HepG2 (cell line): ENCODE data around the gene KIF13A. TPM values are rescaled to one million over a fixed set of nuclear protein-coding genes. Genes with fewer than 3 reads are reported as not detected.

Experiments used
- ATAC-seq: fragments of 200-7000 bp; cut with Tn5 transposase; 3 replicates; pipeline ENCODE4 v1.9.1; 2020; ENCODE audit warnings: mild to moderate bottlenecking, moderate library complexity
- BruUV-seq: library from RNA; stranded (reverse); fragments of 400-500 nt; replicated peaks from 2 replicates; lab custom pipeline; 2021; lab: Mats Ljungman, UMichigan
- CTCF ChIA-PET: fragments of 300-600 bp; formaldehyde crosslinking; extraction: SDS; loops from one replicate; lab custom pipeline; 2021; ENCODE audit warnings: low total read pairs, inconsistent platforms, low intra/inter-chr PET ratio; lab: Yijun Ruan, JAX
- POLR2A ChIA-PET: fragments of 350-600 bp; sonication (Branson Sonifier 250); formaldehyde crosslinking; loops from one replicate; lab custom pipeline; 2020; ENCODE audit warnings: antibody characterized with exemption, inconsistent platforms; lab: Yijun Ruan, JAX
- DNase-seq: peaks from one replicate; pipeline ENCODE4 v3.0.0-alpha.2; 2015; ENCODE audit warnings: low spot score
- FAIRE-seq: peaks from 3 replicates; lab custom pipeline; 2011; peaks lifted over from hg19 to GRCh38; lab: Jason Lieb, UNC
- H2AFZ ChIP-seq: one replicate; pipeline ENCODE4 v1.6.1; 2011; ENCODE audit warnings: low read length, inconsistent platforms
- H3K27ac ChIP-seq: fragments of 300-600 bp; 3 replicates; pipeline ENCODE4 v1.8.0; 2011; ENCODE audit warnings: mixed run types, mild to moderate bottlenecking, mixed read lengths, low read length, inconsistent platforms; ENCODE audit not compliant: insufficient read depth; ENCODE audit errors: extremely low read length
- H3K27me3 ChIP-seq, 2 experiments: fragments of 200-600 bp in 1 of 2; 2 replicates in 1 of 2; 3 replicates in 1 of 2; pipeline versions ENCODE4 v1.6.0 to v1.8.0; 2011; ENCODE audit warnings: low read length in 2 of 2, mild to moderate bottlenecking in 2 of 2, moderate library complexity in 2 of 2, inconsistent platforms in 1 of 2; ENCODE audit not compliant: insufficient read depth in 2 of 2, control insufficient read depth in 1 of 2
- H3K36me3 ChIP-seq, 2 experiments: fragments of 200-600 bp in 1 of 2; replicated peaks in 1 of 2; 2 replicates in 1 of 2; 3 replicates in 1 of 2; pipeline versions ENCODE4 v1.5.1 to v1.8.0; 2011; ENCODE audit warnings: low read length in 2 of 2, inconsistent platforms in 1 of 2; ENCODE audit not compliant: insufficient read depth in 2 of 2, control insufficient read depth in 1 of 2
- H3K4me1 ChIP-seq: 2 replicates; pipeline ENCODE4 v1.5.1; 2012; ENCODE audit warnings: low read length, inconsistent platforms; ENCODE audit not compliant: insufficient read depth
- H3K4me2 ChIP-seq: 2 replicates; pipeline ENCODE4 v1.6.0; 2011; ENCODE audit warnings: low read depth, low read length, inconsistent platforms
- H3K4me3 ChIP-seq, 3 experiments: fragments of 200-600 bp in 1 of 3; sonication (generic), shearing (Covaris generic) in 1 of 3; replicated peaks in 1 of 3; 2 replicates each; pipeline ENCODE4 v1.5.1; 2011 to 2016; ENCODE audit warnings: low read length in 3 of 3, inconsistent platforms in 2 of 3, low read depth in 2 of 3, mild to moderate bottlenecking in 2 of 3, control low read depth in 1 of 3, mixed read lengths in 1 of 3; ENCODE audit not compliant: insufficient read depth in 1 of 3
- H3K79me2 ChIP-seq: one replicate; pipeline ENCODE4 v1.6.1; 2011; ENCODE audit warnings: low read length, inconsistent platforms; ENCODE audit not compliant: insufficient read depth
- H3K9ac ChIP-seq: 2 replicates; pipeline ENCODE4 v1.6.0; 2011; ENCODE audit warnings: mild to moderate bottlenecking, low read depth, low read length, inconsistent platforms; ENCODE audit not compliant: insufficient read depth
- H3K9me3 ChIP-seq: 2 replicates; pipeline ENCODE4 v1.5.1; 2012; ENCODE audit warnings: mild to moderate bottlenecking, low read length
- H4K20me1 ChIP-seq: 2 replicates; pipeline ENCODE4 v1.6.0; 2011; ENCODE audit warnings: inconsistent platforms, mild to moderate bottlenecking, low read length, moderate library complexity; ENCODE audit not compliant: insufficient read depth
- MIER2 ChIP-seq: IDR thresholded peaks from 2 replicates; pipeline ENCODE4 v1.6.1; 2016; ENCODE audit warnings: missing biosample characterization, missing genetic modification reagents
- ZBTB38 ChIP-seq: sonication (generic); formaldehyde crosslinking; IDR thresholded peaks from 2 replicates; pipeline ENCODE4 v1.5.1; 2020; ENCODE audit warnings: mild to moderate bottlenecking, missing genetic modification reagents
- ZFP36L1 ChIP-seq: sonication (generic); formaldehyde crosslinking; IDR thresholded peaks from 2 replicates; pipeline ENCODE4 v1.8.0; 2022; ENCODE audit warnings: mild to moderate bottlenecking, missing genetic modification reagents, moderate library complexity
- ZNF567 ChIP-seq: sonication (generic); formaldehyde crosslinking; IDR thresholded peaks from 2 replicates; pipeline ENCODE4 v1.8.1; 2023; ENCODE audit warnings: mild to moderate bottlenecking, missing genetic modification reagents, borderline replicate concordance
- WGBS: methylation state at CpG from one replicate; pipeline ENCODE4 v1.1.6; 2017; ENCODE audit warnings: low lambda C conversion rate; 5-methylcytosine and 5-hydroxymethylcytosine counted together
- in situ Hi-C: cut with HindIII; loops from 2 replicates; pipeline ENCODE4 v1.10.0; 2017; ENCODE audit warnings: low pct_unique_long_range_greater_than_20kb; ENCODE audit not compliant: extremely low pct_ligation_motif_present
- intact Hi-C: fragments of 100-400 bp; cut with micrococcal nuclease; formaldehyde crosslinking; loops from one replicate; pipeline ENCODE4 v1.10.0; 2022; ENCODE audit not compliant: unreplicated experiment
- polyA plus RNA-seq, 8 experiments: library from polyadenylated mRNA; depleted of rRNA in 3 of 8; stranded (reverse) in 7 of 8; unstranded in 1 of 8; fragments of >200 nt; fragmentation: Illumina TruSeq in 4 of 8; extraction: Trizol in 4 of 8; gene quantifications; 2 replicates each; pipeline versions ENCODE4 v1.2.1 to v1.2.3, GENCODE V29; 2011 to 2016; ENCODE audit warnings: low read depth in 4 of 8, missing spikeins in 1 of 8, mixed read lengths in 1 of 8; ENCODE audit not compliant: insufficient read depth in 1 of 8
- total RNA-seq, 5 experiments: library from RNA; depleted of rRNA; stranded (reverse); fragments of >200 nt; fragmentation: Illumina TruSeq; extraction: Trizol; gene quantifications; 2 replicates each; pipeline ENCODE4 v1.2.3, GENCODE V29; 2016; ENCODE audit warnings: low read depth in 1 of 5
- TF ChIP-seq, protein P1 (sequence below), 2 experiments: IDR thresholded peaks; 2 replicates each; pipeline ENCODE4 v1.6.1; 2011 to 2012; ENCODE audit warnings: low read length in 2 of 2, borderline replicate concordance in 1 of 2, low read depth in 1 of 2, mild to moderate bottlenecking in 1 of 2, moderate library complexity in 1 of 2
- TF ChIP-seq, protein P2 (sequence below): sonication (generic); formaldehyde crosslinking; IDR thresholded peaks from 2 replicates; pipeline ENCODE4 v1.8.1; 2022; ENCODE audit warnings: low read depth, mild to moderate bottlenecking, missing genetic modification reagents
- TF ChIP-seq, protein P3 (sequence below): IDR thresholded peaks from 2 replicates; pipeline ENCODE4 v1.6.1; 2016

The KIF13A gene
- total and polyA plus RNA-seq, 2 of the 13 experiments (the other 11 are each of a cell fraction or from before 2014, with no cell fraction given) = 21.1 to 37.2 TPM

DNA sequence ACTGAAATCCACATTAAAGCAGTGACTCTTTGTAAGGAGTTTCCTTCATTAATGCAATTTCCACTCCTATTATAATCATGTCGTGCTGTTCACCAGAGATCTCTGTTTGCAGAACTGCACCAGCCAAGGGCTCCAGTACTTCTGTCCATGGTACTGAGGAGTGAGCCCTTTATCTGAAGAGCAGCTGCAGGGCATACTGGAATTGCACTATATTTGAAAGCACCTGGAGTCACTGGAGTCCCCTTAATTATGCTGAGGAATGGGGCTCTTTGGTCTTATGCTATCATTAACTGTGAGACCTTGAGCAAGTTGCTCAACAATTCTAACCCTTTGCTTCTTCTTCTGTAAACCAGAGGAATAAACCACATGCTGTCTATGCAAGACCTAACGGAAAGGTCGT lies 219.0 kb downstream of the KIF13A start:
- Histone ChIP-seq H3K79me2 (no peaks in the 10 kb centered on the region), H3K9ac (no peak overlapping the region), H3K27me3 (no peaks in the 10 kb centered on the region), H3K4me1 (no peaks in the 10 kb centered on the region), H3K4me2 (no peak overlapping the region), H3K36me3 (peaks cover 9 to 46% of the 10 kb centered on the region in 2 experiments), H2AFZ (no peak overlapping the region), H3K4me3 (no peak overlapping the region), H3K9me3 (no peaks in the 10 kb centered on the region), H4K20me1 (no peaks in the 10 kb centered on the region), H3K27ac (no peak overlapping the region)
- in situ Hi-C loops (no loop called here), intact Hi-C loops (no loop called here)
- FAIRE-seq = no peak
- 90% methylated on average over 3 of the region's 3 CpGs for WGBS
- peak; percentile 9 for DNase-seq
- ChIA-PET POLR2A (no interaction called here), CTCF (no interaction called here)
- no TSS peak for BruUV-seq
- peak; percentile 65 for ATAC-seq
- TF ChIP-seq, protein P1, sequence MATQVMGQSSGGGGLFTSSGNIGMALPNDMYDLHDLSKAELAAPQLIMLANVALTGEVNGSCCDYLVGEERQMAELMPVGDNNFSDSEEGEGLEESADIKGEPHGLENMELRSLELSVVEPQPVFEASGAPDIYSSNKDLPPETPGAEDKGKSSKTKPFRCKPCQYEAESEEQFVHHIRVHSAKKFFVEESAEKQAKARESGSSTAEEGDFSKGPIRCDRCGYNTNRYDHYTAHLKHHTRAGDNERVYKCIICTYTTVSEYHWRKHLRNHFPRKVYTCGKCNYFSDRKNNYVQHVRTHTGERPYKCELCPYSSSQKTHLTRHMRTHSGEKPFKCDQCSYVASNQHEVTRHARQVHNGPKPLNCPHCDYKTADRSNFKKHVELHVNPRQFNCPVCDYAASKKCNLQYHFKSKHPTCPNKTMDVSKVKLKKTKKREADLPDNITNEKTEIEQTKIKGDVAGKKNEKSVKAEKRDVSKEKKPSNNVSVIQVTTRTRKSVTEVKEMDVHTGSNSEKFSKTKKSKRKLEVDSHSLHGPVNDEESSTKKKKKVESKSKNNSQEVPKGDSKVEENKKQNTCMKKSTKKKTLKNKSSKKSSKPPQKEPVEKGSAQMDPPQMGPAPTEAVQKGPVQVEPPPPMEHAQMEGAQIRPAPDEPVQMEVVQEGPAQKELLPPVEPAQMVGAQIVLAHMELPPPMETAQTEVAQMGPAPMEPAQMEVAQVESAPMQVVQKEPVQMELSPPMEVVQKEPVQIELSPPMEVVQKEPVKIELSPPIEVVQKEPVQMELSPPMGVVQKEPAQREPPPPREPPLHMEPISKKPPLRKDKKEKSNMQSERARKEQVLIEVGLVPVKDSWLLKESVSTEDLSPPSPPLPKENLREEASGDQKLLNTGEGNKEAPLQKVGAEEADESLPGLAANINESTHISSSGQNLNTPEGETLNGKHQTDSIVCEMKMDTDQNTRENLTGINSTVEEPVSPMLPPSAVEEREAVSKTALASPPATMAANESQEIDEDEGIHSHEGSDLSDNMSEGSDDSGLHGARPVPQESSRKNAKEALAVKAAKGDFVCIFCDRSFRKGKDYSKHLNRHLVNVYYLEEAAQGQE (IDR thresholded peaks at IDR 0.05; ENCODE audit: borderline replicate concordance in 1 of 2, low read depth in 1 of 2, low read length in 2 of 2) = peak; percentile 70 to 96
- TF ChIP-seq ZNF567 (CRISPR knock-in tag) (no peak), ZBTB38 (CRISPR knock-in tag) (no peak), MIER2 (CRISPR knock-in tag) (peak; percentile 95), ZFP36L1 (CRISPR knock-in tag) (0 out of 2 replicates have a peak, but pooled peaks have one; percentile 27)
- TF ChIP-seq, protein P2, sequence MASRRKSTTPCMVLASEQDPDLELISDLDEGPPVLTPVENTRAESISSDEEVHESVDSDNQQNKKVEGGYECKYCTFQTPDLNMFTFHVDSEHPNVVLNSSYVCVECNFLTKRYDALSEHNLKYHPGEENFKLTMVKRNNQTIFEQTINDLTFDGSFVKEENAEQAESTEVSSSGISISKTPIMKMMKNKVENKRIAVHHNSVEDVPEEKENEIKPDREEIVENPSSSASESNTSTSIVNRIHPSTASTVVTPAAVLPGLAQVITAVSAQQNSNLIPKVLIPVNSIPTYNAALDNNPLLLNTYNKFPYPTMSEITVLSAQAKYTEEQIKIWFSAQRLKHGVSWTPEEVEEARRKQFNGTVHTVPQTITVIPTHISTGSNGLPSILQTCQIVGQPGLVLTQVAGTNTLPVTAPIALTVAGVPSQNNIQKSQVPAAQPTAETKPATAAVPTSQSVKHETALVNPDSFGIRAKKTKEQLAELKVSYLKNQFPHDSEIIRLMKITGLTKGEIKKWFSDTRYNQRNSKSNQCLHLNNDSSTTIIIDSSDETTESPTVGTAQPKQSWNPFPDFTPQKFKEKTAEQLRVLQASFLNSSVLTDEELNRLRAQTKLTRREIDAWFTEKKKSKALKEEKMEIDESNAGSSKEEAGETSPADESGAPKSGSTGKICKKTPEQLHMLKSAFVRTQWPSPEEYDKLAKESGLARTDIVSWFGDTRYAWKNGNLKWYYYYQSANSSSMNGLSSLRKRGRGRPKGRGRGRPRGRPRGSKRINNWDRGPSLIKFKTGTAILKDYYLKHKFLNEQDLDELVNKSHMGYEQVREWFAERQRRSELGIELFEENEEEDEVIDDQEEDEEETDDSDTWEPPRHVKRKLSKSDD (CRISPR knock-in tag) = no peak
- TF ChIP-seq, protein P3, sequence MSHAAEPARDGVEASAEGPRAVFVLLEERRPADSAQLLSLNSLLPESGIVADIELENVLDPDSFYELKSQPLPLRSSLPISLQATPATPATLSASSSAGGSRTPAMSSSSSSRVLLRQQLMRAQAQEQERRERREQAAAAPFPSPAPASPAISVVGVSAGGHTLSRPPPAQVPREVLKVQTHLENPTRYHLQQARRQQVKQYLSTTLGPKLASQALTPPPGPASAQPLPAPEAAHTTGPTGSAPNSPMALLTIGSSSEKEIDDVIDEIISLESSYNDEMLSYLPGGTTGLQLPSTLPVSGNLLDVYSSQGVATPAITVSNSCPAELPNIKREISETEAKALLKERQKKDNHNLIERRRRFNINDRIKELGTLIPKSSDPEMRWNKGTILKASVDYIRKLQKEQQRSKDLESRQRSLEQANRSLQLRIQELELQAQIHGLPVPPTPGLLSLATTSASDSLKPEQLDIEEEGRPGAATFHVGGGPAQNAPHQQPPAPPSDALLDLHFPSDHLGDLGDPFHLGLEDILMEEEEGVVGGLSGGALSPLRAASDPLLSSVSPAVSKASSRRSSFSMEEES (CRISPR knock-in tag) = peak; percentile 31; the same call in 1 of the 2 replicates
